ENCODE measurements around the gene SALL3. TPM values are rescaled to one million over a fixed set of nuclear protein-coding genes. Genes with fewer than 3 reads are reported as not detected.

SALL3 gene
- total and polyA plus RNA-seq, 2 of the 4 experiments (the other 2 are of a cell fraction): not detected

DNA sequence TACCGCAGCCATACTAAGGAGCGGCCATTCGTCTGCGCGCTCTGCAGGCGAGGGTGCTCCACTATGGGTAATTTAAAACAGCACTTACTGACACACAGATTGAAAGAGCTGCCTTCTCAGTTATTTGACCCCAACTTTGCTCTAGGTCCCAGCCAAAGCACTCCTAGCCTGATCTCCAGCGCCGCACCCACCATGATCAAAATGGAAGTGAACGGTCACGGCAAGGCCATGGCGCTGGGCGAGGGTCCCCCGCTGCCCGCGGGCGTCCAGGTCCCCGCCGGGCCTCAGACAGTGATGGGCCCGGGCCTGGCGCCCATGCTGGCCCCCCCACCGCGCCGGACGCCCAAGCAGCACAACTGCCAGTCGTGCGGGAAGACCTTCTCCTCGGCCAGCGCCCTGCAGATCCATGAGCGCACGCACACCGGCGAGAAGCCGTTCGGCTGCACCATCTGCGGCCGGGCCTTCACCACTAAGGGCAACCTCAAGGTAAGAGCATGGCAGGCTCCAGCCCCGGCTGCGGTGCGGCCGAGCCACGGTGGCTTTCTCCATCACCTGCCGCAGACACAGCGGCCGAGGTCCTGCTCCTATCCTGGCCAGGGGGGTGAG lies 15.5 kb downstream of the SALL3 start:
- no peaks in the 10 kb centered on the region for H3K9me1 ChIP-seq (ENCODE audit: insufficient read depth, low read length)
- H2AFZ ChIP-seq (replicated peaks; ENCODE audit: low read length, poor library complexity): no peak overlapping the region
- H2AK9ac ChIP-seq (replicated peaks; ENCODE audit: low read depth, low read length, poor library complexity): no peak overlapping the region
- H3K4me2 ChIP-seq (ENCODE audit: low read depth, low read length): no peak overlapping the region
- dilution Hi-C loops (cut with HindIII; ENCODE audit: low sequenced_read_pairs, unreplicated experiment) (no loop called here), in situ Hi-C loops (cut with MboI; ENCODE audit: low sequenced_read_pairs) (no loop called here), intact Hi-C loops (cut with micrococcal nuclease) (no loop called here)
- no peak overlapping the region for H2BK15ac ChIP-seq (ENCODE audit: low read depth, low read length)
- no peak overlapping the region for H2BK5ac ChIP-seq (ENCODE audit: low read depth, low read length, poor library complexity, severe bottlenecking)
- no peak overlapping the region for H3K4me3 ChIP-seq (ENCODE audit: insufficient read depth, low read depth, low read length)
- ChIA-PET POLR2A (ENCODE audit: unreplicated experiment) (no interaction called here), CTCF (no interaction called here)
- no peaks in the 10 kb centered on the region for H3K36me3 ChIP-seq (ENCODE audit: control insufficient read depth, insufficient read depth, low read length)
- no peak overlapping the region for H2AK5ac ChIP-seq (ENCODE audit: low read depth, low read length)
- no peak overlapping the region for H3K14ac ChIP-seq (replicated peaks; ENCODE audit: low read depth, low read length)
- H2BK120ac ChIP-seq (ENCODE audit: low read depth, low read length): no peak overlapping the region
- H3K9ac ChIP-seq (ENCODE audit: low read depth, low read length): no peak overlapping the region
- no peaks in the 10 kb centered on the region for H4K20me1 ChIP-seq (ENCODE audit: insufficient read depth, low read length)
- H3K18ac ChIP-seq (ENCODE audit: low read depth, low read length): no peak overlapping the region
- DNase-seq (no peak), ATAC-seq (ENCODE audit: low read depth) (no peak)
- H3K4ac ChIP-seq (ENCODE audit: low read depth, low read length): no peak overlapping the region
- peaks cover 19% of the 10 kb centered on the region; the same call in 1 of the 2 replicates for H3K9me3 ChIP-seq (ENCODE audit: control insufficient read depth, insufficient read depth, low read length)
- BruUV-seq (replicated peaks): no TSS peak
- H4K8ac ChIP-seq (ENCODE audit: low read depth in 2 of 2, low read length in 2 of 2): no peak overlapping the region
- 93% methylated on average over 3 of the region's 44 CpGs; no CpG with 5 or more reads in 1 of the 2 experiments for WGBS, 2 experiments (ENCODE audit: extremely low coverage in 2 of 2, insufficient read length in 1 of 2)
- H3K23ac ChIP-seq (ENCODE audit: low read depth, low read length): no peak overlapping the region
- H3K56ac ChIP-seq (ENCODE audit: extremely low read depth, insufficient read depth, low read length): no peak overlapping the region
- no peak for TF ChIP-seq CEBPB (IDR thresholded peaks at IDR 0.05; ENCODE audit: low read depth, low read length)
- H3K4me1 ChIP-seq (ENCODE audit: control insufficient read depth, insufficient read depth, low read length): no peaks in the 10 kb centered on the region
- H2BK20ac ChIP-seq (ENCODE audit: low read depth, low read length): no peak overlapping the region
- no peak overlapping the region for H4K91ac ChIP-seq (ENCODE audit: insufficient read depth, low read depth, low read length)
- no peak overlapping the region for H3K27ac ChIP-seq (ENCODE audit: insufficient read depth, low read length)
- H4K5ac ChIP-seq (ENCODE audit: low read depth, low read length): no peak overlapping the region
- no peaks in the 10 kb centered on the region for H3K79me1 ChIP-seq (ENCODE audit: low read depth in 1 of 2, low read length in 2 of 2)
- no peaks in the 10 kb centered on the region for H3K27me3 ChIP-seq (ENCODE audit: control insufficient read depth, insufficient read depth, low read length)
